K562 (cell line): ENCODE measurements around the gene HOXC5. TPM values are rescaled to one million over a fixed set of nuclear protein-coding genes. Genes with fewer than 3 reads are reported as not detected.

ENCODE experiments used
- ATAC-seq: fragments of 200-7000 bp; cut with Tn5 transposase; 3 replicates; pipeline ENCODE4 v1.9.1; 2020; ENCODE audit warnings: moderate library complexity
- BruUV-seq: library from RNA; stranded (reverse); fragments of 400-500 nt; replicated peaks from 2 replicates; lab custom pipeline; 2021; lab: Mats Ljungman, UMichigan
- CTCF ChIA-PET: fragments of 300-600 bp; formaldehyde crosslinking; extraction: SDS; loops from one replicate; lab custom pipeline; 2021; ENCODE audit warnings: low intra/inter-chr PET ratio; lab: Yijun Ruan, JAX
- POLR2A ChIA-PET: fragments of 300-600, 350-650 bp; sonication (Branson Sonifier 250); formaldehyde crosslinking; extraction: SDS; loops from one replicate; lab custom pipeline; 2021; ENCODE audit warnings: antibody characterized with exemption, inconsistent platforms; lab: Yijun Ruan, JAX
- DNase-seq, 4 experiments: peaks; one replicate each; pipeline versions ENCODE4 v3.0.0 to v3.0.0-alpha.2; 2011 to 2018; ENCODE audit warnings: low spot score in 3 of 4, mixed read lengths in 3 of 4; ENCODE audit errors: extremely low read depth in 1 of 4
- FAIRE-seq: peaks from 2 replicates; lab custom pipeline; 2011; peaks lifted over from hg19 to GRCh38; lab: Jason Lieb, UNC
- H2AFZ ChIP-seq: 2 replicates; pipeline ENCODE4 v1.6.0; 2011; ENCODE audit warnings: low read depth, low read length, control low read depth, inconsistent platforms
- H3K27ac ChIP-seq: fragments of 200-600 bp; 3 replicates; pipeline ENCODE4 v1.8.0; 2011; ENCODE audit warnings: low read depth, mild to moderate bottlenecking, control low read depth, inconsistent platforms, low read length, moderate library complexity, mixed read lengths; ENCODE audit errors: extremely low read depth
- H3K27me3 ChIP-seq, 2 experiments: fragments of 300-600 bp in 1 of 2; 2 replicates in 1 of 2; 3 replicates in 1 of 2; pipeline versions ENCODE4 v1.6.0 to v1.8.0; 2011; ENCODE audit warnings: inconsistent platforms in 2 of 2, low read length in 2 of 2, mild to moderate bottlenecking in 1 of 2, mixed read lengths in 1 of 2, moderate library complexity in 1 of 2; ENCODE audit not compliant: control insufficient read depth in 2 of 2, insufficient read depth in 2 of 2
- H3K36me3 ChIP-seq: fragments of 300-600 bp; 3 replicates; pipeline ENCODE4 v1.8.0; 2011; ENCODE audit warnings: mild to moderate bottlenecking, low read length, inconsistent platforms; ENCODE audit not compliant: control insufficient read depth, insufficient read depth
- H3K4me1 ChIP-seq, 2 experiments: fragments of 200-600 bp in 1 of 2; replicated peaks in 1 of 2; 2 replicates in 1 of 2; 3 replicates in 1 of 2; pipeline versions ENCODE4 v1.5.1 to v1.8.0; 2011; ENCODE audit warnings: inconsistent platforms in 2 of 2, low read length in 2 of 2, mild to moderate bottlenecking in 1 of 2, mixed read lengths in 1 of 2, moderate library complexity in 1 of 2; ENCODE audit not compliant: control insufficient read depth in 2 of 2, insufficient read depth in 2 of 2
- H3K4me2 ChIP-seq: 2 replicates; pipeline ENCODE4 v1.6.1; 2011; ENCODE audit warnings: low read length, control low read depth, inconsistent platforms, mixed read lengths; ENCODE audit not compliant: insufficient read depth
- H3K4me3 ChIP-seq: fragments of 200-600 bp; sonication (generic), shearing (Covaris generic); 2 replicates; pipeline ENCODE4 v1.5.1; 2016; ENCODE audit warnings: control low read depth, inconsistent platforms
- H3K79me2 ChIP-seq: fragments of 200-600 bp; 3 replicates; pipeline ENCODE4 v1.8.0; 2011; ENCODE audit warnings: low read length, inconsistent platforms; ENCODE audit not compliant: control insufficient read depth, insufficient read depth
- H3K9ac ChIP-seq, 2 experiments: 2 replicates each; pipeline versions ENCODE4 v1.6.0 to v1.6.1; 2011; ENCODE audit warnings: low read depth in 2 of 2, low read length in 2 of 2, control low read depth in 1 of 2, inconsistent platforms in 1 of 2, mild to moderate bottlenecking in 1 of 2, mixed read lengths in 1 of 2; ENCODE audit not compliant: insufficient read depth in 1 of 2
- H3K9me1 ChIP-seq: one replicate; pipeline ENCODE4 v1.6.0; 2011; ENCODE audit warnings: inconsistent platforms, mild to moderate bottlenecking, low read length, moderate library complexity; ENCODE audit not compliant: control insufficient read depth, insufficient read depth
- H3K9me3 ChIP-seq: replicated peaks from 2 replicates; pipeline ENCODE4 v1.5.1; 2011; ENCODE audit warnings: low read depth, low read length, inconsistent platforms; ENCODE audit not compliant: control insufficient read depth, insufficient read depth
- H4K20me1 ChIP-seq: replicated peaks from 2 replicates; pipeline ENCODE4 v1.6.1; 2011; ENCODE audit warnings: low read length, inconsistent platforms, mixed read lengths; ENCODE audit not compliant: control insufficient read depth, insufficient read depth
- CHD2 ChIP-seq: IDR thresholded peaks from 2 replicates; pipeline ENCODE4 v1.6.1; 2011; ENCODE audit warnings: low read depth, low read length
- FOXM1 ChIP-seq, 2 experiments: fragments of 450-650 bp in 1 of 2; sonication (generic) in 1 of 2; formaldehyde crosslinking in 1 of 2; IDR thresholded peaks; 2 replicates each; pipeline versions ENCODE4 v1.6.1 to v1.9.0; 2017 to 2022; ENCODE audit warnings: low read depth in 2 of 2, mild to moderate bottlenecking in 2 of 2, missing genetic modification reagents in 1 of 2, moderate library complexity in 1 of 2
- HOXB6 ChIP-seq: fragments of 250-450 bp; sonication (Bioruptor Pico); IDR thresholded peaks from 2 replicates; pipeline ENCODE4 v1.5.1; 2022; ENCODE audit warnings: mild to moderate bottlenecking, borderline replicate concordance
- ILF3 ChIP-seq: fragments of 450-650 bp; IDR thresholded peaks from 2 replicates; pipeline ENCODE4 v1.6.1; 2018; ENCODE audit warnings: antibody characterized with exemption, mild to moderate bottlenecking, moderate library complexity, borderline replicate concordance
- KLF6 ChIP-seq: fragments of 250-450 bp; sonication (Bioruptor Pico); IDR thresholded peaks from 2 replicates; pipeline ENCODE4 v1.4.0; 2020; ENCODE audit warnings: mild to moderate bottlenecking, moderate library complexity, borderline replicate concordance
- NCOA4 ChIP-seq: fragments of 450-650 bp; IDR thresholded peaks from 2 replicates; pipeline ENCODE4 v1.6.1; 2018; ENCODE audit warnings: mild to moderate bottlenecking; ENCODE audit not compliant: partially characterized antibody
- RBBP5 ChIP-seq: fragments of 200-600 bp; sonication (generic); IDR thresholded peaks from 2 replicates; pipeline ENCODE4 v1.6.1; 2012; ENCODE audit warnings: borderline replicate concordance, mild to moderate bottlenecking, low read length, control low read depth, inconsistent platforms; ENCODE audit not compliant: insufficient read depth, poor library complexity, severe bottlenecking
- TAF7 ChIP-seq: fragments of 450-650 bp; IDR thresholded peaks from 2 replicates; pipeline ENCODE4 v1.6.1; 2016; ENCODE audit warnings: missing genetic modification characterization, missing compliant biosample characterization
- ZKSCAN1 ChIP-seq: fragments of 150-350 bp; IDR thresholded peaks from 2 replicates; pipeline ENCODE4 v1.6.1; 2016; ENCODE audit warnings: low read depth, low read length
- ZNF79 ChIP-seq: fragments of 250-450 bp; sonication (Bioruptor Pico); IDR thresholded peaks from 2 replicates; pipeline ENCODE4 v1.4.0; 2020; ENCODE audit warnings: low read depth, mild to moderate bottlenecking, moderate library complexity
- WGBS: fragments of 100-300 bp; shearing (Covaris generic); methylation state at CpG from one replicate; pipeline ENCODE4 v1.1.6; 2016; ENCODE audit warnings: low coverage, mixed read lengths; ENCODE audit not compliant: insufficient coverage; ENCODE audit errors: missing lambda C conversion rate; 5-methylcytosine and 5-hydroxymethylcytosine counted together
- in situ Hi-C: fragments of 300-500 bp; cut with MboI; formaldehyde crosslinking; loops from 4 replicates; pipeline ENCODE4 v1.15.0; 2018; ENCODE audit warnings: inconsistent platforms, mixed read lengths
- intact Hi-C: fragments of 100-400 bp; cut with micrococcal nuclease; formaldehyde crosslinking; loops from 2 replicates; pipeline ENCODE4 v1.14.2; 2022
- polyA plus RNA-seq, 8 experiments: library from polyadenylated mRNA; depleted of rRNA in 4 of 8; stranded (reverse) in 5 of 8; unstranded in 3 of 8; fragments of >200 nt; fragmentation: Nextera tagmentation in 2 of 8; fragmentation: Illumina TruSeq in 1 of 8; extraction: Ambion mirVana in 2 of 8; extraction: Trizol in 1 of 8; gene quantifications; 2 replicates each; pipeline versions ENCODE4 v1.2.1 to v1.2.3, GENCODE V29; 2011 to 2014; ENCODE audit warnings: inconsistent platforms in 1 of 8, missing spikeins in 1 of 8
- total RNA-seq, 7 experiments: library from RNA; depleted of rRNA in 6 of 7; stranded (reverse); fragments of >200 nt in 6 of 7; fragmentation: Illumina TruSeq in 2 of 7; extraction: Trizol in 2 of 7; gene quantifications; 2 replicates each; pipeline versions ENCODE4 v1.2.1 to v1.2.3, GENCODE V29; 2011 to 2021; ENCODE audit warnings: low replicate concordance in 1 of 7
- TF ChIP-seq, protein P1 (sequence below): sonication (generic); formaldehyde crosslinking; IDR thresholded peaks from 2 replicates; pipeline ENCODE4 v1.8.1; 2023; ENCODE audit warnings: mild to moderate bottlenecking, missing genetic modification reagents, moderate library complexity
- TF ChIP-seq, protein P2 (sequence below): fragments of 450-650 bp; formaldehyde crosslinking; IDR thresholded peaks from 2 replicates; pipeline ENCODE4 v1.4.0; 2022; ENCODE audit warnings: missing genetic modification characterization

HOXC5 gene
- total and polyA plus RNA-seq, 9 of the 15 experiments (the other 6 are each of a cell fraction or from before 2014, with no cell fraction given), result 0.10 to 0.44 (median 0.18) TPM; not detected in 4

DNA sequence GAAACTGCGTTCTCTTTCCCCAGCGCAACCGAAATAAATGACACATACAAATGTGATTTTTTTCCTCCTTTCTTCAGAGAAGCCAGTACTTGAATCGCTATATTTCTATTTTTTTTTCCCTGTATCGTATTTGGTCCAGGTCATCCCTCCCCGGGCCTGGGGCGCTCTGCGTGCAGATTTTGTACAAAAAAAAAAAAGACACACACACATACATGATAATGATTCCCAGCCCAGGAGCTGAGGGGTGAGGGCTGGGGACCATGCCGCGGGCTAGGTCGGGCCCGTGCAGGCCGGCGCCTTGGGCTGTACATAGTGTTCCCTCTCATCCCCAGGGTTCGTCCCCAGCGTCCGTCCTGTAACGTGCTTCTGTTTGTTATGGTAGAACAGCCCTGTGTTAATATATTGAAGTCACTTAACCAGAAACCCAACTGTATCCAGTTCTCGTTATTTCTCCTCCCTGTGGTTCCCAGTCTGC lies 29.9 kb upstream of the HOXC5 start:
- H3K4me3 ChIP-seq, result no peak overlapping the region
- no peak overlapping the region for H3K27ac ChIP-seq
- in situ Hi-C loops, result no loop called here
- no peak overlapping the region for H2AFZ ChIP-seq
- CTCF ChIA-PET, result interaction anchor here (0.6 to 2.7 kb wide), 2 partner anchors 17 to 64 kb away, joined by 5 to 26 read pairs; partner anchors contain the start of gene HOXC10
- ATAC-seq (no peak), DNase-seq (no peak), FAIRE-seq (no peak)
- TF ChIP-seq HOXB6 (CRISPR knock-in tag) (no peak), TAF7 (tag) (no peak), RBBP5 (no peak), ZKSCAN1 (no peak)
- no peaks in the 10 kb centered on the region for H3K27me3 ChIP-seq
- H3K36me3 ChIP-seq, result no peaks in the 10 kb centered on the region
- POLR2A ChIA-PET, result interaction anchor here (0.6 to 1.4 kb wide), 4 partner anchors 10 to 36 kb away, joined by 3 to 4 read pairs (median 3); no protein-coding TSS in a partner anchor
- 91% methylated on average over 18 of the region's 19 CpGs for WGBS
- H3K9ac ChIP-seq, result 0 out of 4 replicates have a peak overlapping the region, but pooled peaks of 1 of the 2 experiments have one; percentile 14
- no peak overlapping the region for H3K4me2 ChIP-seq
- no peaks in the 10 kb centered on the region for H3K9me3 ChIP-seq
- intact Hi-C loops, result no loop called here
- H3K4me1 ChIP-seq, result peaks cover 34 to 66% of the 10 kb centered on the region in 2 experiments
- peaks cover 21% of the 10 kb centered on the region for H3K79me2 ChIP-seq
- H3K9me1 ChIP-seq, result no peaks in the 10 kb centered on the region
- no TSS peak for BruUV-seq
- H4K20me1 ChIP-seq, result no peaks in the 10 kb centered on the region; the same call in 1 of the 2 replicates

DNA sequence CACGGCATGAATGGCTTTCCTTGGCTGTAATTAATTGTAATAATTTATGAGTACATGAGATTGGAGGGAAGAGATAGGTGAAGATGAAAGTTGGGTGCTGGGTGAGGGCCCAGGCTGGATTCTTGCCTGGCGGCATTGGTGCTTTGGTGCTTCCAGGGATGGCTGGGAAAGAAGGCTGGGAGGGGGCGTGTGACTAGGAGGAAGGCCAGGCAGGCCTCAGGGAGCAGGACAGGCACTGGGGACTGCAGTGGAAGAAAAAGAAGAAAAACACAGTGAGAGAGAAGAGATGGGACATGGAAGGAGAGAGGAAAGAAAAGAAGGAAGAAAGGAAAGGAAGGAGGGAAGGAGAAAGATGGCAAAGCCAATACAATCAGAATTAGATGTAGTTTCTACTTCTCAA lies 29.2 kb upstream of the HOXC5 start:
- BruUV-seq, result no TSS peak
- H3K36me3 ChIP-seq, result no peaks in the 10 kb centered on the region
- no peaks in the 10 kb centered on the region; the same call in 1 of the 2 replicates for H4K20me1 ChIP-seq
- in situ Hi-C loops, result no loop called here
- H3K4me1 ChIP-seq, result peaks cover 27 to 60% of the 10 kb centered on the region in 2 experiments
- intact Hi-C loops, result loop anchor here (2.0 kb wide), 1 partner anchor 19 kb away; the partner anchor contains the start of gene HOXC10
- no peak overlapping the region for H3K4me3 ChIP-seq
- H3K9ac ChIP-seq, result no peak overlapping the region; a peak in 1 of 4 replicates
- 77% methylated on average over 3 of the region's 3 CpGs for WGBS
- DNase-seq (no peak), FAIRE-seq (no peak), ATAC-seq (no peak)
- CTCF ChIA-PET, result interaction anchor here (1.0 to 2.7 kb wide), 3 partner anchors 18 to 212 kb away, joined by 3 to 26 read pairs (median 4); partner anchors contain the start of gene HOXC10
- H3K79me2 ChIP-seq, result peaks cover 21% of the 10 kb centered on the region
- no peaks in the 10 kb centered on the region for H3K27me3 ChIP-seq
- POLR2A ChIA-PET, result interaction anchor here (0.6 to 0.9 kb wide), 2 partner anchors 16 to 206 kb away, joined by 3 read pairs; no protein-coding TSS in a partner anchor
- no peak overlapping the region for H3K4me2 ChIP-seq
- no peaks in the 10 kb centered on the region for H3K9me3 ChIP-seq
- H3K9me1 ChIP-seq, result no peaks in the 10 kb centered on the region
- no peak overlapping the region for H3K27ac ChIP-seq
- H2AFZ ChIP-seq, result no peak overlapping the region
- TF ChIP-seq NCOA4 (no peak), KLF6 (CRISPR knock-in tag) (no peak), FOXM1 (IDR thresholded peaks at IDR 0.05; ENCODE audit: low read depth) (no peak), FOXM1 (CRISPR knock-in tag; IDR thresholded peaks at IDR 0.05; ENCODE audit: low read depth) (no peak), ZNF79 (no peak), CHD2 (no peak), ILF3 (no peak)
- TF ChIP-seq, protein P1, sequence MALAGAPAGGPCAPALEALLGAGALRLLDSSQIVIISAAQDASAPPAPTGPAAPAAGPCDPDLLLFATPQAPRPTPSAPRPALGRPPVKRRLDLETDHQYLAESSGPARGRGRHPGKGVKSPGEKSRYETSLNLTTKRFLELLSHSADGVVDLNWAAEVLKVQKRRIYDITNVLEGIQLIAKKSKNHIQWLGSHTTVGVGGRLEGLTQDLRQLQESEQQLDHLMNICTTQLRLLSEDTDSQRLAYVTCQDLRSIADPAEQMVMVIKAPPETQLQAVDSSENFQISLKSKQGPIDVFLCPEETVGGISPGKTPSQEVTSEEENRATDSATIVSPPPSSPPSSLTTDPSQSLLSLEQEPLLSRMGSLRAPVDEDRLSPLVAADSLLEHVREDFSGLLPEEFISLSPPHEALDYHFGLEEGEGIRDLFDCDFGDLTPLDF (CRISPR knock-in tag), result no peak
- TF ChIP-seq, protein P2, sequence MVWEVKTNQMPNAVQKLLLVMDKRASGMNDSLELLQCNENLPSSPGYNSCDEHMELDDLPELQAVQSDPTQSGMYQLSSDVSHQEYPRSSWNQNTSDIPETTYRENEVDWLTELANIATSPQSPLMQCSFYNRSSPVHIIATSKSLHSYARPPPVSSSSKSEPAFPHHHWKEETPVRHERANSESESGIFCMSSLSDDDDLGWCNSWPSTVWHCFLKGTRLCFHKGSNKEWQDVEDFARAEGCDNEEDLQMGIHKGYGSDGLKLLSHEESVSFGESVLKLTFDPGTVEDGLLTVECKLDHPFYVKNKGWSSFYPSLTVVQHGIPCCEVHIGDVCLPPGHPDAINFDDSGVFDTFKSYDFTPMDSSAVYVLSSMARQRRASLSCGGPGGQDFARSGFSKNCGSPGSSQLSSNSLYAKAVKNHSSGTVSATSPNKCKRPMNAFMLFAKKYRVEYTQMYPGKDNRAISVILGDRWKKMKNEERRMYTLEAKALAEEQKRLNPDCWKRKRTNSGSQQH (CRISPR knock-in tag), result no peak
